ENCODE results near the gene ADIG.

The ADIG gene

DNA sequence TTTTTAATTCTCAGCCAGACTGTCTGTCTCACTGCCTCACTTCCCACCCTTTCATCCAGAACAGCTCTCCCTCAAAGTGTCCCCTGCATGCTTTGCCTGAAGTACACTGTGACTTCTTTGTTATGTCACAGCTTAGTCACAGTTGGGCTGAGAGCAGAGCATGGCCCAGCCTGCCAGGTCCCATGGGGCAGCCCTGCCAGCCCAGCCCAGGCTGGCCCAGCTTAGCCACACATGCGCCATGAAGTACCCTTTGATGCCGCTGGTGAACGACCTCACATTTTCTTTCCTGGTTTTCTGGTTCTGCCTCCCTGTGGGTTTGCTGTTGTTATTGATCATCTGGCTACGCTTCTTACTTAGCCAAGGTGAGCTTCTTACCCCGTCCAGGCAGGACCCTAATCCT, at the start of gene ADIG:
Gene ADIG, plus strand, starts transcription at position 185 of the 400 bp plus-strand sequence. Its CDS starts 54 bp downstream, at position 239.
- no peak for DNase-seq (ENCODE audit: low spot score)

DNA sequence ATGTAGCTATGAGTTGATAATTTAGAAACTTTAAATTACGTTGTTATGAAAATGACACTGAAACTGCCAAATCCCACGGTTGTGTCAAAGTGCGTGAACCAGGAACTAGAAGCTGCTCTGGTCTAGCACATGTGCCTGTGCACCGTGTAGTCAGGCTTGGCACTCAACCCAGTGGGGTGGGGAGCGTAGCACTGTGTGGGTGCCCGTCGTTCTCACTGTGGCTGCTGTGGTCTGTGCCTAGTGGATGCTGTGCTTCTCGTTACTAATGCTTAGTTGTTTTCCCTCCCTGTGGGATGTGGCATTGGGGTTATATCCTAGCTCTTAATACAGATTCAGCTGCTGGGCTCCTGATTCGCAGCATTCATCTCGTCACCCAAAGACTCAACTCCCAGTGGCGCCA, 46.2 kb upstream of the ADIG start:
- DNase-seq (ENCODE audit: low spot score), result no peak

DNA sequence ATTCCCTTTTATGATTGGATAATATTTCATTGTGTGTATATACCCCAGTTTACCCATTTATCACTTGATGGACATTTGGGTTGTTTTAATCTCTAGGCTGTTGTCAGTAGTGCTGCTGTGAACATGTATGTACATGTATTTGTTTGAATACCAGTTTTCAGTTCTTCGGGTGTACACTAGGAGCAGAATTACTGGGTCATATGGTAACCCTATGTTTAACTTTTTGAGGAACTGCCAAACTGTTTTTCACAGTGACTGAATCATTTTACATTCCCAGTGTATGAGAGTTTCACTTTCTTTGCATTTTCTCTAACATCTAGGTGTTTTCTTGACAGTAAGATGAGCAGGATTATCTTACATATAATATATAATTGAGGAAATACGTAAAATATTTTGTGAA, 44.7 kb upstream of the ADIG start:
- DNase-seq (ENCODE audit: low spot score), result no peak

DNA sequence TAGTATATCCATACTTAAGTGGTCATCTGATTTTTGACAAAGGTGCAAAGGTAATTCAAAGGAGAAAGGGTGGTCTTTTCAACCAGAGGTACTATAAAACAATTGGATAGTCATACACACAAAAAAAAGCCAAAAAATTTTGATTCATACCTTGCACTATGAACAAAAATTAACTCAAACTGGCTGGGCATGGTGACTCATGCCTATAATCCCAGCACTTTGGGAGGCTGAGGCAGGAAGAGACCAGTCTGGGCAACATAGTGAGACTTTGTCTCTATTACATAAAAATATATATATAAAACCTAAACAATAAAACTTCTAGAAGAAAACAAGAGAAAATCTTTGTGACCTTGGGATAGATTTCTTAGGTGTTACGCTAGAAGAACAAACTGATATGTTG, 43.8 kb upstream of the ADIG start:
- no peak for DNase-seq (ENCODE audit: low spot score)

DNA sequence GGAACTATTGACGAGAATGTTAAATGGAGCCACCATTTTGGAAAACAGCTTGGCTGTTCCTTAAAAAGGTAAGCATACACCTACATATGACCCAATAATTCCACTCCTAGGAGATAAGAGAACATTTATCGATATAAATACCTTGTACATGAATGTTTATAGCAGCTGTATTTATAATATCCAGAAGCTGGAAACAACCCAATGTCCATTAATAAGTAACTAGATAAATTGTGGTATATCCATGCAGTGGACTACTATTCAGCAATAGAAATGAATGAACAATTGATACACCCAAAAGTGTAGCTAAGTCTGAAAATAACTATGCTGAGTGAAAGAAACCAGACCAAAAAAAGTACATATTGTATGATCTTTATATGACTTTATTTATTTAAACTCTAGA, 42.2 kb upstream of the ADIG start:
- DNase-seq (ENCODE audit: low spot score), result no peak

DNA sequence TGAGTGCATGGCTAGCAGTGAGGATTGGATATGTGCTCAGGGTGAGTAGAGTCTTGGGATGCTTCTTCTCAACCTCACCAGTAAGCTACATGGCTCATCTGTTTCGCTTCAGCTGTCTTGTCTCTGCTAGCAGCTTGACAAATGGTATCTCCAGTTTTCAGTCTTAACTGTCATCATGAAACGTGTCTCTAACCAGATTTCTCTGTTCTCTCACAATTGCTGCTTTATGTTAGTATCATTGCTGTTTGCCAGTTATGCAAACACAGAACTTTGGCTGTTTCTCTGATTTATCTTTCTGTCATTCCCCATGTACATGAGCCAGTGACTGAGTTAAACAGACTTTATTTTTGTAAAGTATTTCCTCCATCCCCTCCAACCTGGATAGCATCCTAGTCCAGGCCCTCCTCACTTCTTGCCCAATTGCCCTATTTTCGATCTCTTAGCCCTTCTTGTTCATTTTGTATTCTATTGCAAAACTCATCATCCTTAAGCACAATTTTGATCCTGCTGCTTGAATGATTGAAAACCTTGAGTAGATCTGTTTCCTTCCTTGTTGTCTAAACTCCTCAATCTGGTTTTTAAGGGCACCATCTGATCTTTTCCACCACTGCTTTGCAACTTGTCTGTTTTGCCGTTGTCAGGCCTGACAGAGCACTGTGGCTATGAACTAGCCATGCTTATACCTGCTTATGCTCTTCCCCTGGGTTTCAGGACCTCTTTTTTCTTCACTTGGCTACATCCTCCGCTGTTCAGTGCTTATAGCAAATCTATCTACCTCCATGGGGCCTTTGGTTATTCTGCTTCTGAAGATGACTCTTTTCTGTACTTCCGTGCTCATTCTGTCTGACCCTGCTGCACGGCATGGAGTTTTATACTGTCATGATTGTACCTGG, 37.7 kb upstream of the ADIG start:
- DNase-seq (ENCODE audit: low spot score), result no peak

DNA sequence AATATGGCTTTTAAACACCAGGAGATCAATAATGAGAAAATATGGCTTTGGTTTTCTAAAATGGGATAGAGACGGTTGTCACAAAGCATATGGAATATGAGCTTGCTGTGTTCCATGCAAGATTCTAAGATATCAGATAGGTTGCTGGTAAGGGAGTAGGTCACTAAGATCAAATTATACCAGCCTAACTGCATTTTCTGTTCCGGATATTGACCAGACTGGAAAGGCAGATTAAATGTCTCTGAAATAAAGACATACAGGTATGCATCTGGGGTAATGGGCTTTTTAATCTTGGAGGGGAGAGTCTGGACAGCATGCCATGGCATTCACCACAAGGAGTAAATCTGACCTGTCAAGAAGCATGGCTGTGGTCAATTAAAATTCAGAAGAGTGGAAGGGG, 35.2 kb upstream of the ADIG start:
- DNase-seq (ENCODE audit: low spot score), result no peak

DNA sequence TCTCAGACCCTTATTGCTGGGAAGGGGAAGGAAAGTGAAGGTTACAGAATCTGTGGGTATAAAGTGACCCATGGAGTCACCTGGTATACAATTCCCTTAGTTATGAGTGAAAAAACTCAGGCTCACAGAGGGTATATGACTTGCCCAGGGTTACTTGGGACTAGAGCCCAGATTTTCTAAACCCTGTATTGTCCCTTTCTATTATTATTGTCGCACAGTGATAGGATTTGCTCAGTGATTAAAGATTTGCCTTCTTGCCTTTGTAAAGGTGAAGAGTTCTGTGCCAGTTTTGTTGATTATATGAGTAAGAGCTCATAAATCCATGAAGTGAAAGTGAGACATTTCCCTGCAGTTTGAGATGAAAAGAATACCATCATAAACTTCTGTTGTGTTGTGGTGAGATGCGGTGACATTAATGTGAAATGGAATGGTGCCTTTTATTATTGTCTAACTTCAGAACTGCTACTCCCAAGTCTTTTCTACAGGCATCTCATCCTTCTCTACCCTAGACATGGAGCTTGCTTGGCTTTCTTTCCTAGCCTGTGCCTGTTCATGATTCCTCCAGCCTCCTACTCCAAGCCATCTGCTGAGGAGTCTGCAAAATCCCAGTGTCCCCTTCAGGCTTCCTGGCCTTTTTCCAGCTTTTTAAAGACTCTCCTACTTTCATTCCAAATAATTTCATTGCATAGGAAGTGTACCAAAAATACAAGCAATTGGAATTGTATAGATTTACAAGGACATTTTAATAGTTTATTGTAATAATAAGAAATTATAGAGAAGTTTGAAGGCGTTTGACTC, 33.5 kb upstream of the ADIG start:
- no peak for DNase-seq (ENCODE audit: low spot score)

DNA sequence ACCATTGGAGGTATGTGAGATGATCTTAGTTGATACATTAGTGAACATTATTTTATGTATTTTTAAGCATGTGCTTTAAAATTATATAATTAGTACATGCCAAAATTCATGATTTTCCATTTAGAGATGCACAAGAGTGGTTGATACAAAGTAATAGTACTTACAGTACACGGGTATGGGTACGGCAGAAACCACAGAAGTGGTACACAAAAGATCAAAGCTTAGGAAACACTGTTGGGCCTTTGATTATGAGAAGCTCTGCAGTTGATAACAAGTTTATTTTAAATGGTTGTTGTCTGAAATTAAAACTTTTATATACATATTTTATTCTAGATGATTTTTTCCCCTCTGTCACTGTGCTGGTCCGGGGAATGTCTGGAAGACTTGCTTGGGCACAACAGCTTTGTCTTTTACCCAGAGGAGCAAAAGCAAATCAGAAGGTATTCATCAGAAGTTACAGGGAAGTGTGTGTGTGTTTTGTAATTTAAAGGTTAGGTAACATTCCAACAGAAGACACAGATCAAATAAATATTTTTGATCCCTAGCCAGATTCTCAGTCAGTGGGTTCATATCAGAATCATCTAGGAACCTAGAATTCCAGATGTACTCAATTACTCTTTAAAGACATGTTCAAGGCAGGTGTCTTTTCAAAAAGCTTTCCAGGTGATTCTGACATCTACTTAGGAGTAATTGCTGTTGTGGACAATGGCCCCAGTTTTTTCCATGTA, 32.5 kb upstream of the ADIG start:
- no peak for DNase-seq (ENCODE audit: low spot score)

DNA sequence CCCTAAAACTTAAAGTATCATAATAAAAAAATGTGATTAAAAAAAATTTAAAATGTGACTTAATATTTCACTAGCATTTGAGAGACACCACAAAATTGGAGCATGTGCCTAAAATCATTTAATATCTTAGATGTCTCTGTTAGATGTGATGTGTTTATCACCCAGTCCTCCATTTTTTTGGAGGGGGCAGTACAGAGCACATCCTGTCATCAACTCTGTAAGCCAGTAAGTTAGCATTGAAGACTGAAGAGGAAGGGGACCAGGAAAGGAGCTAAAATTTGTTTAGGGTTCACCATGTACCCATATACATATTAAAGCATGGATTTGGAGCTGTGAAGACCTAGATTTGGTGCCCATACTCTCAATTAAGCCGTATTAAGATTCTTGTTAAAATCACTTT, 30.7 kb upstream of the ADIG start:
- DNase-seq (ENCODE audit: low spot score), result no peak

DNA sequence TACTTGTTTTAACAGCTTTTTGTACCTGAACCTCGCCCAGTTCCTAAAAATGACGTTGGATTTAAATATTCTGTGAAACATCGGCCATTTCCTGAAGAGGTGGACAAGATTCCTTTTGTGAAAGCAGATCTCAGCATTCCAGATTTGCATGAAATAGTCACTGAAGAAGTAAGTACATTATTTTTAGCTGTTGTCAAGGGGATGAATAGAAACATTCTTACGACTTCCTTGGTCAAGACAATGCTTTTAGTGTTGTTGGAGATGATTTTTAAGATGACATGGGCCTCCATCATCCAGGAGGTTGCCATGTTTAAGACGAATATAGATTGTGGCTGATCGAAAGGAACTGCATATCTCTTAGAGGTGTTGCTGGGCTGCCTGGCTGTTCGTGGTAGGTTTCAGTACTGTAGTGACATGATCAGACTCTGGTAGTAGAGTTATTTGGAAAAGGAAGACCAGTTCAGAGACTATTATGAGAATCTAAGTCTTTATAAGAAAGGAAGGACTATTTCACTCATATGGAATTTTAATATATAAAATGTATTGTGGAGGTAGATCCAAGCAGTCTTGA, 29.9 kb upstream of the ADIG start:
- no peak for DNase-seq (ENCODE audit: low spot score)

DNA sequence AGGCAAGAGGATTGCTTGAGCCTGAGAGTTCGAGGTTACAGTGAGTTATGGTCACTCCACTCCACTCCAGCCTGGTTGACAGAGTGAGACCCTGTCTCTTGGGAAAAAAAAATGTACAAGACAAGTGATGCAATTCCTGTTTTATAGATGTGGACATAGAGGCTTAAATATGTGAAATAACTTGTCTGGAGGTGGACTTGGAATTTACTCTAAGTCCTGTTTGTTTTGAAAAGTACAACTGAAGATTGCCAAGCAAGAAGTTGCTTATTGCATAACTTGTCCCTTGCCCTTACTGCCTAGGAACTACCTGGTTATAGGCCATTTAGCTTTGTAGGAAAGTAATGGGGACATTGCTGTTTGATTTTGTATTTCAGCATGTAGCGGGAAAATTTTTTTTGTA, 26.0 kb upstream of the ADIG start:
- no peak for DNase-seq (ENCODE audit: low spot score)

DNA sequence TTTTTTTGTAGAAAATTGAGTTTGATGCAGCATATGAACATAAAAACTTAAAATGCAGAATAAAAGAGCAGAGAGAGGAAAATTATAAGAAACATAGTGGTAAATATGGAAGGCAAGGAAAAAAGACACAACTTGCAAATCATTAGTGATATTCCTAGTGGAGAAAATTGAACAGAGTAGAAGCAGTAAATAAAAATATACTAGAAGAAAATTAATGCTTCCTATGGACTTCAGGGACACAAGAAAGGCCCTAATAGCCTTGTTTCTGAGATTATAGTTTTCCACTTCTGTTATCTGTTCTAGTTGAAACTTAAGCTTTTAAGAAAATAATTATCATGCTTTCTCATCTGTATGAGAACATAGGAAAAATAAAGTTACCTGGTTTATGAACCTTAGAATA, 25.6 kb upstream of the ADIG start:
- no peak for DNase-seq (ENCODE audit: low spot score)

DNA sequence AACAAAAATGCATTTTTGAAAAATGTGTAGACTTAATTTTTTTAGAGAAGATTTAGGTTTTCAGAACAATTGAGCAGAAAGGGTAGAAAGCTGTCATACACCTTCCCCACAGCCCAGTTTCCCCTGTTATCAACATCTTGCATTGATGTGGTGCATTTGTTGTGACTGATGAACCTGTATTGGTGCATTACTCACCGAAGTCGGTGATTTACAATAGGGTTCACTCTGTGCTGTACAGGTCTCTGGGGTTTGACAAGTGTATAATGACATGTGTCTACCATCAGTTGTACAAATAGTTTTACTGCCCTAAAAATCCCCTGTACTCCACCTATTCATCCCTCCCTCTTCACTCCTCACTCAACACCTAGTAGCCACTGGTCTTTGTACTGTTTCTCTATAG, 23.8 kb upstream of the ADIG start:
- DNase-seq (ENCODE audit: low spot score), result no peak

DNA sequence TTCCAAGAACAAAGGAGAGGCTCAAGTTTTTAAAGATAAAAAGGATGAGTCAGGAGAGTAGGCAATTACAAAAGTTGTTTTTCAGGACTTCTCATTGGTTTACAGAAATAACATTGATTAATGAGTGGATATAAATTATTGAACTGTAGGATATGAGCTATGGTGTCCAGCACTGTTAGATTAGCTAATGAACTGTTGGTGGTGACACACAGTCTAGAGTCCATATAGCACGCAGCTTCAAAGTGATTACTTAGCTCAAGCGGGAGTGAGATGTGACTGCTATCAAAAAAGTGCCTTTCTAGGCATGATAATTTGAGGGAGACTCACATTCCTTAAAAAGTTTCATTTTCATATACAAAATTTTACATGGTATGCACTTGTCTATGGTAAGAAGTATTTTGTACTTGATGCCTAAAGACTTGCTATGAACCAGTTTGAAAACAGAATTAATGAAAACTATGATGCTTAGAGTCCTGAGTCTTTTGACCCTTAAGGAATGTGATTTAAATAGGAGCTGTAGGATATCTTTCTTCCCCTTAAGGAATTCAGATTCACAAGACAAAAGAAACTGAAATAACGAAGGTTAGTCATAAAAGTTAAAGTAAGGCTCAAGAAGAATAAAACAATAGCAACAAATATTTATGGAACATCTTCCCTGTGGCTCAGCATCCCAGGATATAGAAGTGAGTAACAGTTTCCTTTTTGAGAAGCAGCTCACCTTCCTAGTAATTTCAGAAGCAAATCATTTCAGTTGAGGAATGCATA, 22.2 kb upstream of the ADIG start:
- no peak for DNase-seq (ENCODE audit: low spot score)

DNA sequence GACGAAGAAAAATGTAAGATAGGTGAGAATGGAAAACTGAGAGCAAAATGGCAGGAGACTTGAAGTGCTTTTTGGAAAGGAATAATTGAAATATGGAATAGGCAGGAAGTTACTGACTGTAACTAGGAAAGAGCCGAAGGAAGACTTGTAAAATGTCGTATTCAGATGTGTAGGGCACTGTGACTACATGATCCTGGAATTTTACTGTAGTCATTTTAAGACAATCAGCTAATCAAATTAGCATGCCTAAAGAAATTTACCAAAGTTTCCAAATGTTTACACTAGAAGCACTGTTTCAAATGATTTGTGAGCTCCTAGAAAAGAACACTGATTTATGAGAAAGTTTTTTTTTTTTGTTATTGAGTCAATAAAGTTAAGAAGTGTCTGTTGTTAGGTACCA, 21.2 kb upstream of the ADIG start:
- DNase-seq (ENCODE audit: low spot score), result no peak

DNA sequence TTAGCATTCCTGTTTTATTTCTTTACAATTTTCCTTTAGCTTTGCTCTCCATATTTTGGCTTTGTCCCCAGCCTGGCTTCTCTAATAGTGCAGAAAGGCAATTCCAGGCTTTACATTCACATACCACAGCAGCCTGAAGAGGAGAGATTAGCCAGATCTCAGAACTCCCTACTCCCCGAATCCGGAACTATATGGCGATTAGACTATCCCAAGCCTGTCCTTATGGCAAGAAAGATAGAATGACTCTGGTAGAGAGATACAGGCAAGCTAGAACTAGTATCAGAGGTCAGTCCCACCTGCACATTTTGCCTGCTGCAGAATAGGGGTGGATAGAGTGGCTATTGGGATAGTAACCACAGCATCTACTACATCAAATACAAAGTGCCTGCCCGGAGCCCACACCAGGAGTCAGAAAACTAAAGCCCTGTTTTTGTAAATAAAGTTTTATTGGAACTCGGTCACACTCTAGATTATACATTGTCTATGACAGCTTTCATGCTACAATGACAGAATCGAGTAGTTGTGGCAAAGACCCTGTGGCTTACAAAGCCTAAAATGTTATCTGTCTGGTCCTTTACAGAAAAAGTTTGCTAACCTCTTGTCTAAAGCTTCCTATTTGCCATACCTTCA, 17.1 kb upstream of the ADIG start:
- no peak for DNase-seq (ENCODE audit: low spot score)

DNA sequence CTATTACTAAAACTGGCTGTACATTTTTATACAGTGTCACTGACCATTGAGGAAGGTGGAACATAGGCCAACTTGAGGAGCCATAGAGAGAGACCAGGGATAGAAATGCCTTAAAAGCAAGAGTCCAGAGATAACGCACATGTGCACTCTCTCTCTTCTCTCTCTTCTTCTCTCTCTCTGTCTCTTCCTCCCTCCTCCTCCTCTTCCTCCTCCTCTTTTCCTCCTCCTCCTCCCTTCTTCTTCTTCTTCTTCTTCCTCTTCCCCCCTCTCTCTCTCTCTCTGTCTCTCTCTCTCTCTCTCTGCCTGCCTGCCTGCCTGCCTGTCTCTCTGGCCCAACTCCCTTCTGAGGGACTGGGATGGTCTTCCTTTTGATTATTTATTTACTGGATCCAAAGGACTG, 16.3 kb upstream of the ADIG start:
- DNase-seq (ENCODE audit: low spot score), result no peak

DNA sequence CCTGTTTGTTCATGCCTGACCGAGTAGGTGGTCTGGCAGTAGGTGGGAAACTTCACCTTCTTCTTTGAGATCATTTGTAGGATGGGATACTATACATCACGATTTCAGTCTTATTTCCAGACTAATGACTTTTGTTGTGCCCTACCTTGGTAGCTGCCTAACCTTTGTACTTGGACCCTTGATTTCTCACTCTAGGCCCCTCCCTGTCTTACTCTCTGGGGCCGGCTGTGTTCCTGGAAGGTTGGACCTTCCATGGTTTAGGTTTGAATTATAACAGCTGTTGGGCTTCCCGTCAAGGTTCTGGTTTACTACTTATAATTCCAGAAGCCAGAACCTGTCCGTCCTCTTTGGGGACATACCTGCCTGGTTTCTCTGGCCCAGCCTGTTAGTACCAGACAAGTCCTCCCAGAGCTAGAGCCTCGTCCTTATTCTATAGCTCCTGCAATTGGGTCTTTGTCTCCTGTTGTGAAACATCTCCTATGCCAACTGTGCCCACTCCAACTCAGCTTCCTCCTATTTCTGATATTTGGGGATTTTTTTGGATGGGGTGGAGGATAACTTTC, 14.9 kb upstream of the ADIG start:
- DNase-seq (ENCODE audit: low spot score), result no peak

DNA sequence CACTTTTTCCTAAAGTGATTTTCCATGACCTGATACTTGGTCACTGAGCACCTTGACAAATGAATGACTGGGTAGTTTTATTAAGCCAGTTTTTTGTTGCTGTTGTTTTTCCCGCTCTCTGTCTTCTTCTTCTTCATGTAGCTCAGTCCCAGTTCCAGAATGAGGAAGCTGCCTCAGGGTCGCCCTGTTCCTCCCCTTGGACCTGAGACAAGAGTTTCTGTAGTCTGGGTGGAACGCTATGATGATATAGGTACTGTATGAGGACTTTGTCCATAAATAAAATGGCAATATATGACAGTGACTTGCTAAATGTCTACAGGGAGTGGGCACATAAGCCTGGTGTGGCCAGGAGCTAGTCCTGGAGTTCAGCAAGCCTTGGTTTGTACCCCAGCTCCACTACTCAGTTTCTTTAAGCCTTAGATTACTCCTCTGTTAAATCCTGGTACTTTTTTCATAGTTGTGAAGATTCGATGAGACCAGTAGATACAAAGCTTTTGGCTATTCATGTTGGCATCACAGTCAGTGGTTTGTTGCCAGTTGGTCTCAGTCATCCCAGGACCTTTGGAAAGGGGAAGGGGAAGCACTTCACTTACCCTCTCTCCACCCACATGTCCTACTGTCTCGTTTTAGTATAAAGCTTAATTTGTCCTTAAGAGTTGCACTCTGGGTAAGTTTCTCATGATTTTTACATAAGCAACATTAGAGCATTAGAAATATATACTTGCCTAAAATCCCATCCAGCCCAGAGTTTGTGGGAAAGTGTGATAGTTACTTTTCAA, 11.1 kb upstream of the ADIG start:
- DNase-seq (ENCODE audit: low spot score), result no peak
